SK-N-SH (cell line): ENCODE results near the gene TBC1D16. TPM values are rescaled to one million over a fixed set of nuclear protein-coding genes. Genes with fewer than 3 reads are reported as not detected.

Source experiments
- CTCF ChIA-PET: fragments of 300-600, 350-600 bp; formaldehyde crosslinking; extraction: SDS; loops from one replicate; lab custom pipeline; 2021; lab: Yijun Ruan, JAX
- POLR2A ChIA-PET: fragments of 350-600 bp; sonication (Branson Sonifier 250); formaldehyde crosslinking; extraction: SDS; loops from one replicate; lab custom pipeline; 2020; ENCODE audit warnings: antibody characterized with exemption, inconsistent platforms; lab: Yijun Ruan, JAX
- DNase-seq: peaks from one replicate; pipeline ENCODE4 v3.0.0; 2012
- H2AFZ ChIP-seq: fragments of 200-600 bp; sonication (generic); 2 replicates; pipeline ENCODE4 v1.8.1; 2016; ENCODE audit warnings: antibody characterized with exemption, mild to moderate bottlenecking, low read depth
- H3F3A ChIP-seq: fragments of 200-600 bp; sonication (generic); replicated peaks from 2 replicates; pipeline ENCODE3; 2016; ENCODE audit warnings: antibody characterized with exemption, mild to moderate bottlenecking; ENCODE audit not compliant: insufficient read depth
- H3K27ac ChIP-seq, 2 experiments: fragments of 200-500 bp in 1 of 2; fragments of 200-600 bp in 1 of 2; sonication (Bioruptor generic) in 1 of 2; sonication (generic), shearing (Covaris generic) in 1 of 2; 2 replicates each; pipeline versions ENCODE4 v1.5.1 to v1.6.1; 2014 to 2016; ENCODE audit warnings: low read depth in 2 of 2, inconsistent platforms in 1 of 2, low read length in 1 of 2, mild to moderate bottlenecking in 1 of 2, mixed read lengths in 1 of 2
- H3K27me3 ChIP-seq: fragments of 200-600 bp; sonication (generic), shearing (Covaris generic); 2 replicates; pipeline ENCODE4 v1.6.1; 2016; ENCODE audit warnings: mixed run types; ENCODE audit not compliant: insufficient read depth
- H3K36me3 ChIP-seq, 2 experiments: fragments of 200-500 bp in 1 of 2; fragments of 200-600 bp in 1 of 2; sonication (Bioruptor generic) in 1 of 2; sonication (generic) in 1 of 2; replicated peaks in 1 of 2; 2 replicates each; pipeline versions ENCODE3 to v1.5.1; 2014 to 2016; ENCODE audit warnings: low read length in 1 of 2, mild to moderate bottlenecking in 1 of 2; ENCODE audit not compliant: insufficient read depth in 2 of 2, control insufficient read depth in 1 of 2
- H3K4me1 ChIP-seq, 2 experiments: fragments of 200-500 bp in 1 of 2; fragments of 200-600 bp in 1 of 2; sonication (Bioruptor generic) in 1 of 2; sonication (generic), shearing (Covaris generic) in 1 of 2; 2 replicates each; pipeline versions ENCODE4 v1.5.1 to v1.6.1; 2014 to 2016; ENCODE audit warnings: low read depth in 1 of 2, low read length in 1 of 2, mixed run types in 1 of 2; ENCODE audit not compliant: insufficient read depth in 2 of 2, control insufficient read depth in 1 of 2
- H3K4me2 ChIP-seq: fragments of 200-600 bp; sonication (generic), shearing (Covaris generic); 2 replicates; pipeline ENCODE4 v1.6.1; 2017; ENCODE audit warnings: mixed run types
- H3K4me3 ChIP-seq, 2 experiments: fragments of 200-500 bp in 1 of 2; fragments of 200-600 bp in 1 of 2; sonication (Bioruptor generic) in 1 of 2; sonication (generic), shearing (Covaris generic) in 1 of 2; 2 replicates each; pipeline versions ENCODE4 v1.5.1 to v1.8.1; 2014 to 2016; ENCODE audit warnings: low read depth in 2 of 2, inconsistent platforms in 1 of 2, low read length in 1 of 2, mild to moderate bottlenecking in 1 of 2, mixed read lengths in 1 of 2, moderate library complexity in 1 of 2
- H3K79me2 ChIP-seq: fragments of 200-600 bp; sonication (generic); 2 replicates; pipeline ENCODE4 v1.8.1; 2017; ENCODE audit warnings: mild to moderate bottlenecking; ENCODE audit not compliant: insufficient read depth
- H3K9ac ChIP-seq: fragments of 200-600 bp; sonication (generic); 2 replicates; pipeline ENCODE4 v1.6.1; 2017; ENCODE audit warnings: mixed run types
- H3K9me2 ChIP-seq: fragments of 200-600 bp; sonication (generic); 2 replicates; pipeline ENCODE4 v1.6.1; 2017; ENCODE audit warnings: mixed run types
- H3K9me3 ChIP-seq: fragments of 200-600 bp; sonication (generic); 2 replicates; pipeline ENCODE4 v1.6.1; 2017; ENCODE audit warnings: mixed run types, mild to moderate bottlenecking, moderate library complexity
- H4K20me1 ChIP-seq: fragments of 200-600 bp; sonication (generic); 2 replicates; pipeline ENCODE4 v1.6.1; 2017; ENCODE audit warnings: mild to moderate bottlenecking, mixed run types; ENCODE audit not compliant: insufficient read depth
- CHD2 ChIP-seq: fragments of 150-350 bp; IDR thresholded peaks from 2 replicates; pipeline ENCODE4 v1.6.1; 2018; ENCODE audit warnings: low read length; ENCODE audit not compliant: partially characterized antibody
- CTCF ChIP-seq: fragments of 200-600 bp; sonication (generic); IDR thresholded peaks from 2 replicates; pipeline ENCODE4 v1.6.1; 2017; ENCODE audit warnings: antibody characterized with exemption, mild to moderate bottlenecking, moderate library complexity
- FOSL2 ChIP-seq: IDR thresholded peaks from 2 replicates; pipeline ENCODE4 v1.4.0; 2012; ENCODE audit warnings: low read depth, mild to moderate bottlenecking, moderate library complexity, borderline replicate concordance
- POLR2AphosphoS5 ChIP-seq: IDR thresholded peaks from 2 replicates; pipeline ENCODE4 v1.6.1; 2012; ENCODE audit warnings: low read depth, low read length
- RXRA ChIP-seq: IDR thresholded peaks from 2 replicates; pipeline ENCODE4 v1.4.0; 2012; ENCODE audit warnings: low read depth, mild to moderate bottlenecking, borderline replicate concordance
- SMC3 ChIP-seq: IDR thresholded peaks from 2 replicates; pipeline ENCODE4 v1.6.1; 2012; ENCODE audit warnings: low read depth, low read length, improper control_type of control experiment
- TAF1 ChIP-seq: IDR thresholded peaks from 2 replicates; pipeline ENCODE4 v1.6.1; 2012; ENCODE audit warnings: low read depth, mild to moderate bottlenecking, low read length, moderate library complexity, borderline replicate concordance
- USF2 ChIP-seq: fragments of 150-350 bp; IDR thresholded peaks from 2 replicates; pipeline ENCODE4 v1.6.1; 2017; ENCODE audit warnings: antibody characterized with exemption, low read length, low read depth, borderline replicate concordance
- WGBS: methylation state at CpG from one replicate; pipeline ENCODE4 v1.1.6; 2017; ENCODE audit warnings: low lambda C conversion rate; 5-methylcytosine and 5-hydroxymethylcytosine counted together
- polyA plus RNA-seq, 3 experiments: library from polyadenylated mRNA; depleted of rRNA; stranded (reverse); fragments of >200 nt; gene quantifications; 2 replicates each; pipeline ENCODE4 v1.2.3, GENCODE V29; 2012

The TBC1D16 gene
- polyA plus RNA-seq, 1 of the 3 experiments (the other 2 are of a cell fraction), result 14.5 TPM

GRCh38 chr17:79936641-79937381 is 98.9 kb downstream of the TBC1D16 start:
- H2AFZ ChIP-seq, result no peak overlapping the region
- H3F3A ChIP-seq, result peaks cover 4% of the 10 kb centered on the region
- H3K27me3 ChIP-seq, result no peaks in the 10 kb centered on the region
- ChIA-PET POLR2A (no interaction called here), CTCF (interaction anchor here (0.6 to 1.5 kb wide), 8 partner anchors 13 to 195 kb away, joined by 3 to 5 read pairs (median 3); no protein-coding TSS in a partner anchor)
- peaks cover 0 to 28% of the 10 kb centered on the region in 2 experiments for H3K36me3 ChIP-seq
- H4K20me1 ChIP-seq, result no peaks in the 10 kb centered on the region
- H3K4me2 ChIP-seq, result no peak overlapping the region
- TF ChIP-seq SMC3 (no peak), RXRA (no peak), TAF1 (no peak)
- no peaks in the 10 kb centered on the region for H3K79me2 ChIP-seq
- H3K4me3 ChIP-seq, result no peak overlapping the region
- no peak overlapping the region for H3K27ac ChIP-seq
- H3K9me3 ChIP-seq, result no peaks in the 10 kb centered on the region
- H3K9me2 ChIP-seq, result no peaks in the 10 kb centered on the region
- DNase-seq, result no peak
- WGBS, result 86% methylated on average over 15 of the region's 16 CpGs
- no peak overlapping the region for H3K9ac ChIP-seq
- H3K4me1 ChIP-seq, result peaks cover 19 to 26% of the 10 kb centered on the region in 2 experiments; a peak in 2 of 4 replicates

GRCh38 chr17:79936050-79936449 is 99.6 kb downstream of the TBC1D16 start:
- DNase-seq, result no peak
- no peak overlapping the region for H3K4me3 ChIP-seq
- peaks cover 19 to 30% of the 10 kb centered on the region in 2 experiments; a peak in 2 of 4 replicates for H3K4me1 ChIP-seq
- TF ChIP-seq CTCF (no peak), CHD2 (no peak), FOSL2 (no peak), POLR2AphosphoS5 (no peak), USF2 (no peak)
- H3K27ac ChIP-seq, result no peak overlapping the region
- peaks cover 0 to 26% of the 10 kb centered on the region in 2 experiments for H3K36me3 ChIP-seq
- H4K20me1 ChIP-seq, result no peaks in the 10 kb centered on the region
- no peaks in the 10 kb centered on the region for H3K9me3 ChIP-seq
- H3K79me2 ChIP-seq, result no peaks in the 10 kb centered on the region
- no peaks in the 10 kb centered on the region for H3K27me3 ChIP-seq
- H3F3A ChIP-seq, result peaks cover 4% of the 10 kb centered on the region
- H2AFZ ChIP-seq, result no peak overlapping the region
- POLR2A ChIA-PET, result no interaction called here
- H3K4me2 ChIP-seq, result no peak overlapping the region
- CTCF ChIA-PET, result interaction anchor here (0.6 to 2.4 kb wide), 5 partner anchors 34 to 194 kb away, joined by 3 to 7 read pairs (median 4); no protein-coding TSS in a partner anchor
- H3K9me2 ChIP-seq, result no peaks in the 10 kb centered on the region
- 83% methylated on average over 12 of the region's 16 CpGs for WGBS
- no peak overlapping the region for H3K9ac ChIP-seq
